Keratinocyte (primary cell): Measurements from ENCODE around the gene SIK3. TPM values are rescaled to one million over a fixed set of nuclear protein-coding genes. Genes with fewer than 3 reads are reported as not detected.

ENCODE experiments used
- DNase-seq: peaks from one replicate; pipeline ENCODE4 v3.0.0-alpha.2; 2011; ENCODE audit warnings: low read depth, missing footprints, low spot score
- FAIRE-seq: peaks from 2 replicates; lab custom pipeline; 2011; peaks lifted over from hg19 to GRCh38; lab: Jason Lieb, UNC
- H2AFZ ChIP-seq: 2 replicates; pipeline ENCODE4 v1.6.0; 2012; ENCODE audit warnings: low read length, control low read depth, inconsistent platforms; ENCODE audit not compliant: control insufficient read depth
- H3K27ac ChIP-seq: 2 replicates; pipeline ENCODE4 v1.5.1; 2011; ENCODE audit warnings: low read length; ENCODE audit not compliant: control insufficient read depth, insufficient read depth
- H3K27me3 ChIP-seq: 3 replicates; pipeline ENCODE4 v1.6.0; 2011; ENCODE audit warnings: low read length; ENCODE audit not compliant: control insufficient read depth, insufficient read depth; ENCODE audit errors: extremely low read depth
- H3K36me3 ChIP-seq, 2 experiments: 2 replicates in 1 of 2; 3 replicates in 1 of 2; pipeline ENCODE4 v1.5.1; 2011; ENCODE audit warnings: low read length in 2 of 2, mild to moderate bottlenecking in 1 of 2; ENCODE audit not compliant: control insufficient read depth in 2 of 2, insufficient read depth in 2 of 2; ENCODE audit errors: extremely low read depth in 1 of 2
- H3K4me1 ChIP-seq: 3 replicates; pipeline ENCODE4 v1.5.1; 2011; ENCODE audit warnings: low read length; ENCODE audit not compliant: control insufficient read depth, insufficient read depth; ENCODE audit errors: extremely low read depth
- H3K4me2 ChIP-seq: 3 replicates; pipeline ENCODE4 v1.6.0; 2011; ENCODE audit warnings: low read depth, low read length; ENCODE audit not compliant: control insufficient read depth, insufficient read depth; ENCODE audit errors: extremely low read depth
- H3K4me3 ChIP-seq, 3 experiments: fragments of 200-600 bp in 1 of 3; sonication (generic) in 1 of 3; 2 replicates in 2 of 3; 3 replicates in 1 of 3; pipeline ENCODE4 v1.5.1; 2011 to 2016; ENCODE audit warnings: low read length in 3 of 3, mild to moderate bottlenecking in 3 of 3, control low read depth in 2 of 3, inconsistent platforms in 1 of 3, low read depth in 1 of 3, mixed read lengths in 1 of 3, mixed run types in 1 of 3, moderate library complexity in 1 of 3; ENCODE audit not compliant: control insufficient read depth in 2 of 3, insufficient read depth in 2 of 3; ENCODE audit errors: extremely low read depth in 1 of 3
- H3K79me2 ChIP-seq: 2 replicates; pipeline ENCODE4 v1.6.0; 2012; ENCODE audit warnings: low read length; ENCODE audit not compliant: control insufficient read depth, insufficient read depth
- H3K9ac ChIP-seq: 3 replicates; pipeline ENCODE4 v1.6.0; 2011; ENCODE audit warnings: low read length; ENCODE audit not compliant: control insufficient read depth, insufficient read depth; ENCODE audit errors: extremely low read depth
- H3K9me1 ChIP-seq: 3 replicates; pipeline ENCODE4 v1.6.0; 2011; ENCODE audit warnings: low read length; ENCODE audit not compliant: control insufficient read depth, insufficient read depth; ENCODE audit errors: extremely low read depth
- H3K9me3 ChIP-seq: 2 replicates; pipeline ENCODE4 v1.5.1; 2012; ENCODE audit warnings: low read depth, low read length; ENCODE audit not compliant: control insufficient read depth
- H4K20me1 ChIP-seq: 3 replicates; pipeline ENCODE4 v1.6.0; 2011; ENCODE audit warnings: low read length; ENCODE audit not compliant: control insufficient read depth, insufficient read depth; ENCODE audit errors: extremely low read depth
- EZH2 ChIP-seq: IDR thresholded peaks from one replicate; pipeline ENCODE4 v1.6.1; 2012; ENCODE audit warnings: inconsistent platforms, mild to moderate bottlenecking, low read length, moderate library complexity
- dilution Hi-C: fragments of 300-500 bp; cut with MboI; formaldehyde crosslinking; loops from one replicate; pipeline ENCODE4 v1.7.0; 2020; ENCODE audit warnings: low sequenced_read_pairs; ENCODE audit not compliant: extremely low pct_ligation_motif_present
- polyA plus RNA-seq, 5 experiments: library from polyadenylated mRNA; depleted of rRNA in 3 of 5; stranded (reverse) in 3 of 5; stranded (forward) in 1 of 5; unstranded in 1 of 5; fragments of >200 nt; gene quantifications; 1 replicate in 1 of 5; 2 replicates in 3 of 5; 3 replicates in 1 of 5; pipeline versions ENCODE4 v1.2.1 to v1.2.3, GENCODE V29; 2011 to 2012; ENCODE audit warnings: missing spikeins in 2 of 5, low read depth in 1 of 5, low replicate concordance in 1 of 5
- TF ChIP-seq, protein P1 (sequence below), 3 experiments: IDR thresholded peaks in 1 of 3; conservative IDR thresholded peaks in 1 of 3; optimal IDR thresholded peaks in 1 of 3; 2 replicates in 2 of 3; 3 replicates in 1 of 3; pipeline versions ENCODE3 to v1.5.1; 2011; ENCODE audit warnings: low read length in 3 of 3, mild to moderate bottlenecking in 3 of 3, moderate library complexity in 2 of 3, control low read depth in 1 of 3, inconsistent platforms in 1 of 3; ENCODE audit not compliant: insufficient read depth in 2 of 3; ENCODE audit errors: extremely low read depth in 1 of 3

SIK3 gene
- polyA plus RNA-seq, 1 donor (not counting 4 experiments of a cell fraction or from before 2014, with no cell fraction given), result 8.2 TPM

DNA sequence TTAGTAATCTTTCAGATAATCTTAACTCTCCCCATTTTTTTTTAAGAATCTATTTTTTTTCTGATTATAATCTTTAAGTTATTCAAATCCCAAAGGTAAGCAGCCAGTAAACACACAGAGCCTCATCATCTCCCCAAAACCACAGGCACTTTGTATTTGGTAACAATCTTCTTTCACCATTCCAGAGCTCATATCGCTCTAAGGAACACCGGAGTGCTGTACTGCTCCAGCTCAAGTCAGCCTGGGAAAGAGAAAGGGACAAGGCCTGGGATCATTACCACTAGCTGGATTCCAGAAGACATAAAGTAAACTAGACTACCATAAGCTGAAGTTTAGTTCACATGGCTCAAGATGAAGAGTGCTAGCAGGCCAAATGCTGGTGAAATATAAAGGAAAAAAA is 187.8 kb downstream of the SIK3 start:
- Histone ChIP-seq H3K4me3 (no peak overlapping the region), H3K36me3 (peaks cover 0 to 2% of the 10 kb centered on the region in 2 experiments), H3K9me1 (no peaks in the 10 kb centered on the region), H3K4me1 (peaks cover 3% of the 10 kb centered on the region), H3K79me2 (peaks cover 2% of the 10 kb centered on the region), H3K9me3 (no peaks in the 10 kb centered on the region), H3K27ac (no peak overlapping the region), H2AFZ (no peak overlapping the region), H3K9ac (no peak overlapping the region), H3K4me2 (no peak overlapping the region), H3K27me3 (no peaks in the 10 kb centered on the region), H4K20me1 (no peaks in the 10 kb centered on the region)
- DNase-seq, result no peak
- TF ChIP-seq, protein P1, sequence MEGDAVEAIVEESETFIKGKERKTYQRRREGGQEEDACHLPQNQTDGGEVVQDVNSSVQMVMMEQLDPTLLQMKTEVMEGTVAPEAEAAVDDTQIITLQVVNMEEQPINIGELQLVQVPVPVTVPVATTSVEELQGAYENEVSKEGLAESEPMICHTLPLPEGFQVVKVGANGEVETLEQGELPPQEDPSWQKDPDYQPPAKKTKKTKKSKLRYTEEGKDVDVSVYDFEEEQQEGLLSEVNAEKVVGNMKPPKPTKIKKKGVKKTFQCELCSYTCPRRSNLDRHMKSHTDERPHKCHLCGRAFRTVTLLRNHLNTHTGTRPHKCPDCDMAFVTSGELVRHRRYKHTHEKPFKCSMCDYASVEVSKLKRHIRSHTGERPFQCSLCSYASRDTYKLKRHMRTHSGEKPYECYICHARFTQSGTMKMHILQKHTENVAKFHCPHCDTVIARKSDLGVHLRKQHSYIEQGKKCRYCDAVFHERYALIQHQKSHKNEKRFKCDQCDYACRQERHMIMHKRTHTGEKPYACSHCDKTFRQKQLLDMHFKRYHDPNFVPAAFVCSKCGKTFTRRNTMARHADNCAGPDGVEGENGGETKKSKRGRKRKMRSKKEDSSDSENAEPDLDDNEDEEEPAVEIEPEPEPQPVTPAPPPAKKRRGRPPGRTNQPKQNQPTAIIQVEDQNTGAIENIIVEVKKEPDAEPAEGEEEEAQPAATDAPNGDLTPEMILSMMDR (optimal IDR thresholded peaks at IDR 0.05 in 1 of 3, IDR thresholded peaks at IDR 0.05 in 1 of 3, conservative IDR thresholded peaks at IDR 0.05 in 1 of 3; ENCODE audit: extremely low read depth in 1 of 3, insufficient read depth in 2 of 3, low read length in 3 of 3), result no peak
- no peak for TF ChIP-seq EZH2
- no peak for FAIRE-seq
- dilution Hi-C loops, result no loop called here

DNA sequence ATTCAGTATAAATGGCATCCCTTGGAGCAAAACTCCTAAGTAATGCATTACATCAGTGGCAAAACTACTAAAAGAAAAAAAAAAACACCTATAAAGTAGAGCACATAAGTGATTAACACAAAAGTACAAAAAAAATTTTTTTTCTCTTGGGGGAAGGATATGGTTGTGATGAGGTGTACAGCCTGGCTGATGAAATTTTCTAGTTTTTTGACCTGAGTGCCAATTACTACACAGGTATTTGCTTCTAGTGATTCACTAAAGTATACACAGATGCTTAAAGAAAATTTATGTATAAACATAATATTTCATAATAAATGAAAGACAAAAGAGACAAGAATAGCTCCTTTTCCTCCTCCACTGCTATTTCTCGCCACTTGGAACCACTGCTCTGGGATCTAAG is 189.0 kb downstream of the SIK3 start:
- FAIRE-seq, result no peak
- H3K9ac ChIP-seq, result no peak overlapping the region

More for the DNA sequence above, 189.0 kb downstream of the SIK3 start:
- TF ChIP-seq, protein P1 (optimal IDR thresholded peaks at IDR 0.05 in 1 of 3, IDR thresholded peaks at IDR 0.05 in 1 of 3, conservative IDR thresholded peaks at IDR 0.05 in 1 of 3; ENCODE audit: extremely low read depth in 1 of 3, insufficient read depth in 2 of 3, low read length in 3 of 3), result no peak
- no peak for TF ChIP-seq EZH2
- Histone ChIP-seq H2AFZ (no peak overlapping the region), H3K4me2 (no peak overlapping the region), H3K36me3 (peaks cover 0 to 2% of the 10 kb centered on the region in 2 experiments), H3K27ac (no peak overlapping the region), H3K27me3 (no peaks in the 10 kb centered on the region), H3K4me3 (no peak overlapping the region), H3K4me1 (peaks cover 3% of the 10 kb centered on the region), H3K79me2 (peaks cover 2% of the 10 kb centered on the region), H3K9me1 (no peaks in the 10 kb centered on the region), H4K20me1 (no peaks in the 10 kb centered on the region), H3K9me3 (no peaks in the 10 kb centered on the region)
- dilution Hi-C loops, result no loop called here
- no peak for DNase-seq
